H1 (cell line): ENCODE measurements around the gene KRT5. TPM values are rescaled to one million over a fixed set of nuclear protein-coding genes. Genes with fewer than 3 reads are reported as not detected.

Experiments used
- ATF2 ChIP-seq: IDR thresholded peaks from 2 replicates; pipeline ENCODE4 v1.6.1; 2012; ENCODE audit warnings: low read length, inconsistent platforms
- BACH1 ChIP-seq: IDR thresholded peaks from 2 replicates; pipeline ENCODE4 v1.6.1; 2012; ENCODE audit warnings: low read length, improper control_type of control experiment
- CHD2 ChIP-seq: IDR thresholded peaks from 2 replicates; pipeline ENCODE4 v1.6.1; 2012; ENCODE audit warnings: low read length, improper control_type of control experiment
- HDAC2 ChIP-seq, 2 experiments: fragments of 300-600 bp in 1 of 2; sonication (generic) in 1 of 2; IDR thresholded peaks; 2 replicates each; pipeline ENCODE4 v1.6.1; 2011 to 2012; ENCODE audit warnings: low read depth in 2 of 2, low read length in 2 of 2, mild to moderate bottlenecking in 2 of 2, moderate library complexity in 2 of 2, borderline replicate concordance in 1 of 2, inconsistent platforms in 1 of 2
- SIN3A ChIP-seq, 2 experiments: IDR thresholded peaks in 1 of 2; conservative IDR thresholded peaks in 1 of 2; 2 replicates each; pipeline ENCODE4 v1.6.1; 2011 to 2012; ENCODE audit warnings: low read length in 2 of 2, improper control_type of control experiment in 1 of 2, low read depth in 1 of 2, mild to moderate bottlenecking in 1 of 2
- SP2 ChIP-seq: IDR thresholded peaks from 2 replicates; pipeline ENCODE4 v1.6.1; 2012; ENCODE audit warnings: mild to moderate bottlenecking, low read length, inconsistent platforms
- USF2 ChIP-seq: IDR thresholded peaks from 2 replicates; pipeline ENCODE4 v1.6.1; 2011; ENCODE audit warnings: low read length, improper control_type of control experiment
- polyA plus RNA-seq, 7 experiments: library from polyadenylated mRNA; depleted of rRNA in 3 of 7; stranded (reverse) in 5 of 7; unstranded in 2 of 7; fragments of >200 nt in 5 of 7; fragments of 200-250 nt in 2 of 7; gene quantifications; 1 replicate in 5 of 7; 2 replicates in 1 of 7; 4 replicates in 1 of 7; pipeline versions ENCODE4 v1.2.1 to v1.2.3, GENCODE V29; 2011 to 2013; ENCODE audit warnings: missing spikeins in 2 of 7, mixed read lengths in 2 of 7
- total RNA-seq: library from RNA; stranded (reverse); fragmentation: NEBNext Ultra II Directional; extraction: Animal tissue kit (Norgen Biotek cat#: 25700); gene quantifications from 2 replicates; pipeline ENCODE4 v1.2.1, GENCODE V29; 2021

The KRT5 gene
- total and polyA plus RNA-seq, 2 of the 8 experiments (the other 6 are each of a cell fraction or from before 2014, with no cell fraction given), result 0.18 TPM; not detected in 1

- TF ChIP-seq ATF2, result no peak
- no peak for TF ChIP-seq CHD2
- no peak for TF ChIP-seq SIN3A (conservative IDR thresholded peaks at IDR 0.05 in 1 of 2, IDR thresholded peaks at IDR 0.05 in 1 of 2; ENCODE audit: low read depth in 1 of 2, low read length in 2 of 2)
- TF ChIP-seq HDAC2 (IDR thresholded peaks at IDR 0.05; ENCODE audit: borderline replicate concordance in 1 of 2, low read depth in 2 of 2, low read length in 2 of 2), result no peak
- TF ChIP-seq BACH1, result no peak
- no peak for TF ChIP-seq USF2
- no peak for TF ChIP-seq SP2
Measured at GRCh38 chr12:52496054-52496453, 24.1 kb downstream of the KRT5 start (continued).
